ENCODE results near the gene TBC1D8.

GRCh38 chr2:101185085-101185484, 33.9 kb upstream of the TBC1D8 start:
- TF ChIP-seq CTCF (IDR thresholded peaks at IDR 0.05; ENCODE audit: low read depth, low read length, missing input control) (no peak), YY1 (IDR thresholded peaks at IDR 0.05) (no peak), TAF1 (conservative IDR thresholded peaks at IDR 0.05) (no peak), RAD21 (IDR thresholded peaks at IDR 0.05) (no peak), EGR1 (IDR thresholded peaks at IDR 0.05; ENCODE audit: low read depth in 2 of 2) (no peak), HNF4G (IDR thresholded peaks at IDR 0.05) (no peak), REST (IDR thresholded peaks at IDR 0.05) (no peak), JUND (IDR thresholded peaks at IDR 0.05) (no peak), ATF3 (IDR thresholded peaks at IDR 0.05) (no peak), SP1 (IDR thresholded peaks at IDR 0.05) (no peak), GABPA (IDR thresholded peaks at IDR 0.05 in 1 of 2, conservative IDR thresholded peaks at IDR 0.05 in 1 of 2) (no peak)
